Activated naive CD4-positive, alpha-beta T cell treated with anti-CD3 and anti-CD28 coated beads, Interleukin-2, amount 50 U/mL, for 72 hours (primary cell): ENCODE data around the gene UBB. TPM values are rescaled to one million over a fixed set of nuclear protein-coding genes. Genes with fewer than 3 reads are reported as not detected.

Experiments
- ATAC-seq, 2 donors: fragments of 150-1000 bp; cut with Tn5 transposase; 2 replicates each; pipeline ENCODE4 v1.10.0; 2021; ENCODE audit warnings: mild to moderate bottlenecking in 2 of 2, moderate library complexity in 2 of 2
- DNase-seq, 2 donors: peaks; one replicate each; pipeline ENCODE4 v3.0.0; 2021 to 2022; ENCODE audit warnings: low spot score in 2 of 2
- H3K27ac Mint-ChIP-seq, 2 donors: one replicate each; pipeline ENCODE4 v1.8.0; 2022; ENCODE audit warnings: mild to moderate bottlenecking in 2 of 2, mixed read lengths in 2 of 2
- H3K36me3 Mint-ChIP-seq, 2 donors: one replicate each; pipeline ENCODE4 v1.8.0; 2022; ENCODE audit warnings: mixed read lengths in 2 of 2
- H3K9me3 Mint-ChIP-seq, 2 donors: one replicate each; pipeline ENCODE4 v1.8.0; 2022; ENCODE audit warnings: mixed read lengths in 2 of 2
- total RNA-seq, 2 donors: library from RNA; stranded (reverse); gene quantifications; one replicate each; pipeline ENCODE4 v1.2.3, GENCODE V29; 2022

UBB gene
- total RNA-seq, 2 donors from 2014 or later, result 1,283 to 1,379 TPM

GRCh38 chr17:16425698-16426659 is 45.1 kb downstream of the UBB start:
- peak overlapping the region; percentile 33 to 73 for H3K27ac Mint-ChIP-seq

GRCh38 chr17:16427020-16427419 is 46.1 kb downstream of the UBB start:
- H3K9me3 Mint-ChIP-seq, result no peaks in the 10 kb centered on the region
- peak overlapping the region in 1 of 2 donors; percentile 33 for H3K27ac Mint-ChIP-seq
- ATAC-seq (no peak), DNase-seq (no peak)
- H3K36me3 Mint-ChIP-seq, result no peaks in the 10 kb centered on the region

More at GRCh38 chr17:16425698-16426659, 45.1 kb downstream of the UBB start:
- ATAC-seq (no peak), DNase-seq (no peak)
- H3K36me3 Mint-ChIP-seq, result no peaks in the 10 kb centered on the region
- H3K9me3 Mint-ChIP-seq, result no peaks in the 10 kb centered on the region

DNA sequence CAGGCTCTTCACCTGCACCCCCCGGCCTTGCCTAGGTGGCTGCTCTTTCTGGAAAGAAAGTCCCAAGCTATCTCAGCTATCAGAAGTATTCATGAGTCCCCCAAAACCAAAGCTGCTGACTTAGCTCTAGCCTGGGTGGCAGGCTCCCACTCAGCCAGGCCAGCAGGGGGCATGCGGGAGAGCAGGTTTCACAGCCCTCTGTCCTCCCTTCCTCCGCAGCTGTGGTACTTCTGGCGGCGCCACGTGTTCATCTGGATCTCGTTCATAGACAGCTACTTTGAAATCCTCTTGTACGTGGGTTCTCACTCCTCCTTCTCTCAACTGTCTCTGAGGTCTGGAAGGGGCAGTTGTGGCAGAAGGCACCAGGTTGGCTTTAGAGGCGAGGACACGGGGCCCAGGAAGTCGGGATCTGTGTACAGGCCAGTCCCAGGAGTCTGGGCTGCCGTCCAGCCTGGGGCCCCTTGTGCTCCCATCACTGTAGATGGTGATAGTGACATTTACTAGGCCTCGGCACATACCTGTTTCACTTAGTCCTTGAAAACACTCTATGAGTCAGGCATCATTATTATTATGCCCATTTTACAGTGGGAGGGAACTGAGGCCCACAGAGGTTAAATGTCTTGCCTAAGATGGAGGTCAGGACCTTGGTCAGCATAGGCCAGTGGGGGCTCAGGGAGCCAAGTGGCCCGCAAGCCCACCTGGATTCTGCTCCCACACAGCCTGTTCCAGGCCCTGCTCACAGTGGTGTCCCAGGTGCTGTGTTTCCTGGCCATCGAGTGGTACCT is 47.4 kb downstream of the UBB start:
- ATAC-seq (peak; percentile 73 to 84), DNase-seq (peak in 1 of 2 donors; percentile 62)
- H3K27ac Mint-ChIP-seq, result no peak overlapping the region
- H3K36me3 Mint-ChIP-seq, result no peaks in the 10 kb centered on the region
- no peaks in the 10 kb centered on the region for H3K9me3 Mint-ChIP-seq

GRCh38 chr17:16429083-16429482 is 48.2 kb downstream of the UBB start:
- Mint-ChIP-seq H3K36me3 (no peaks in the 10 kb centered on the region), H3K27ac (no peak overlapping the region), H3K9me3 (no peaks in the 10 kb centered on the region)
- DNase-seq (no peak), ATAC-seq (no peak)

DNA sequence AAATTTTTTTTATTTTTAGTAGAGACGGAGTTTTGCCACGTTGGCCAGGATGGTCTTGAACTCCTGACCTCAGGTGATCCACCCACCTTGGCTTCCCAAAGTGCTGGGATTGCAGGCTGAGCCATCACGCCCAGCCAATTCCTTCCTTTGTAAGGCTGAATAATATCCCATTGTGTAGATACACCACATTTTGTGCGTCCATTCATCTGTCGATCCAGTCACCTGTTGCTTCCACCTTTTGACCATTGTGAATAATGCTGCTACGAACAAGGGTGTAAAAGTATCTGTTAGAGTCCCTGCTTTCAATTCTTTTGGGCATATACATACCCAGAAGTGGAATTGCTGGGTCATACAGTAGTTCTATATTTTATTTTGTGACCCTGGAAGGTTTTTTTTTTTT is 49.8 kb downstream of the UBB start:
- Mint-ChIP-seq H3K9me3 (no peaks in the 10 kb centered on the region), H3K36me3 (no peaks in the 10 kb centered on the region), H3K27ac (peak overlapping the region in 1 of 2 donors; percentile 74)
- no peak for ATAC-seq
- DNase-seq, result no peak

DNA sequence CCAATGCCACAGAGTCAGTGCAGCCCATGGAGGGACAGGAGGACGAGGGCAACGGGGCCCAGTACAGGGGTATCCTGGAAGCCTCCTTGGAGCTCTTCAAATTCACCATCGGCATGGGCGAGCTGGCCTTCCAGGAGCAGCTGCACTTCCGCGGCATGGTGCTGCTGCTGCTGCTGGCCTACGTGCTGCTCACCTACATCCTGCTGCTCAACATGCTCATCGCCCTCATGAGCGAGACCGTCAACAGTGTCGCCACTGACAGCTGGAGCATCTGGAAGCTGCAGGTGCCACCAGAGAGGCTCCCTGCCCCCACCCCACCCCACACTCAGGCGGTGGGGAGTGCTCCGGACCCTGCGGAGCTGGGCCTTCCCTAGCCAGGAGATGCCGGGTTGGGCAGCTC is 51.1 kb downstream of the UBB start:
- ATAC-seq (no peak), DNase-seq (no peak)
- Mint-ChIP-seq H3K9me3 (no peaks in the 10 kb centered on the region), H3K36me3 (no peaks in the 10 kb centered on the region), H3K27ac (no peak overlapping the region)

Other genes with a start within 250 kb of the UBB start
- 100 to 1,000 TPM; 143 to 153 TPM for gene NCOR1, start 165.6 kb upstream of the UBB start, total RNA-seq
- gene PIGL, start 163.9 kb upstream of the UBB start, total RNA-seq, result 10 to 100 TPM; 39.2 to 40.2 TPM
- 100 to 1,000 TPM in 1 of 2 donors, 10 to 100 TPM in 1; 78.7 to 115 TPM for gene CENPV, start 27.6 kb upstream of the UBB start, total RNA-seq
- gene TRPV2, start 34.5 kb downstream of the UBB start, total RNA-seq, result 10 to 100 TPM; 29.1 to 42.0 TPM
- gene LRRC75A, start 111.1 kb downstream of the UBB start, total RNA-seq, result 1 to 10 TPM in 1 of 2 donors, under 1 TPM in 1; 0.41 to 1.4 TPM
- 1 to 10 TPM; 4.1 to 5.0 TPM for gene ZNF287, start 188.1 kb downstream of the UBB start, total RNA-seq